Adrenal gland (tissue), 12 donors: ENCODE measurements around the gene PYM1. TPM values are rescaled to one million over a fixed set of nuclear protein-coding genes. Genes with fewer than 3 reads are reported as not detected.

Experiments used
- DNase-seq, 7 donors: peaks; one replicate each; pipeline ENCODE4 v3.0.0-alpha.2; 2019 to 2020
- H3K27ac ChIP-seq, 5 donors: fragments of 200-600 bp; sonication (generic) in 4 of 5; 1 replicate in 3 of 5; 2 replicates in 2 of 5; pipeline versions ENCODE4 v1.5.1 to v1.8.0; 2016 to 2020; ENCODE audit warnings: mild to moderate bottlenecking in 1 of 5
- H3K27me3 ChIP-seq: fragments of 200-600 bp; 2 replicates; pipeline ENCODE4 v1.8.0; 2021
- H3K36me3 ChIP-seq, 2 donors: fragments of 200-600 bp; replicated peaks in 1 of 2; 1 replicate in 1 of 2; 2 replicates in 1 of 2; pipeline versions ENCODE4 v1.5.1 to v1.8.0; 2018 to 2022
- H3K4me1 ChIP-seq, 2 donors: fragments of 200-600 bp; replicated peaks in 1 of 2; 1 replicate in 1 of 2; 2 replicates in 1 of 2; pipeline versions ENCODE4 v1.5.1 to v1.8.0; 2018 to 2021
- H3K4me3 ChIP-seq, 4 donors: fragments of 200-600 bp; sonication (generic) in 3 of 4; one replicate each; pipeline ENCODE4 v1.5.1; 2016 to 2018
- H3K9me3 ChIP-seq, 3 donors: fragments of 200-600 bp; sonication (generic) in 1 of 3; replicated peaks in 1 of 3; 1 replicate in 2 of 3; 2 replicates in 1 of 3; pipeline versions ENCODE4 v1.5.1 to v1.8.0; 2016 to 2021
- CTCF ChIP-seq, 6 experiments: fragments of 450-650 bp in 4 of 6; fragments of 200-600 bp in 2 of 6; sonication (generic) in 1 of 6; IDR thresholded peaks; 1 replicate in 5 of 6; 2 replicates in 1 of 6; pipeline versions ENCODE4 v1.5.1 to v1.8.0; 2016 to 2021; ENCODE audit warnings: antibody characterized with exemption in 6 of 6, mild to moderate bottlenecking in 2 of 6, moderate library complexity in 1 of 6
- POLR2A ChIP-seq, 2 donors: fragments of 450-650 bp; IDR thresholded peaks; one replicate each; pipeline ENCODE4 v1.6.1; 2017; ENCODE audit warnings: antibody characterized with exemption in 2 of 2, mild to moderate bottlenecking in 2 of 2, moderate library complexity in 1 of 2
- WGBS, 4 donors: extraction: QIAGEN DNeasy Blood & Tissue Kit in 2 of 4; methylation state at CpG; one replicate each; pipeline versions ENCODE4 v1.1.5 to v1.1.7; 2013 to 2017; 5-methylcytosine and 5-hydroxymethylcytosine counted together
- intact Hi-C, 2 donors: fragments of 100-400 bp; cut with DNase I; formaldehyde crosslinking; loops; one replicate each; pipeline versions ENCODE4 v1.14.1 to v1.15.0; 2022 to 2023
- polyA plus RNA-seq, 3 donors: library from polyadenylated mRNA; stranded (reverse); fragments of 200-250 nt in 2 of 3; fragments of 350-450 nt in 1 of 3; fragmentation: Illumina TruSeq in 1 of 3; extraction: RNeasy Lipid Tissue Mini Kit (QIAGEN cat#74804) in 1 of 3; gene quantifications; one replicate each; pipeline ENCODE4 v1.2.3, GENCODE V29; 2013 to 2014
- total RNA-seq, 9 donors: library from RNA; depleted of rRNA in 4 of 9; stranded (reverse); fragments of >200 nt in 4 of 9; fragments of 120-200 nt in 1 of 9; fragmentation: NEBNext Ultra II Directional in 1 of 9; extraction: Animal tissue kit (Norgen Biotek cat#: 25700) in 1 of 9; gene quantifications; one replicate each; pipeline versions ENCODE4 v1.1.0 to v1.2.4, GENCODE V29; 2013 to 2023
- donor health status: healthy with polysubstance abuse.
- donor health status: Bipolar disorder and iron deficiency.
- donor health status: DM: yes; HTN: yes; CAD: no.
- donor health status: DM: no; HTN: no; CAD: no.
- donor health status: DM: no; HTN: no; CAD: no.
- donor health status: DM: yes; HTN: yes; CAD: no.

PYM1 gene
- total and polyA plus RNA-seq, 12 donors, result 32.1 to 60.9 (median 43.5) TPM

- H3K27me3 ChIP-seq, result no peaks in the 10 kb centered on the region
- H3K4me1 ChIP-seq, result no peaks in the 10 kb centered on the region
- intact Hi-C loops, result no loop called here
- no peak for TF ChIP-seq POLR2A (IDR thresholded peaks at IDR 0.05)
- no peak for TF ChIP-seq CTCF (IDR thresholded peaks at IDR 0.05)
- no peaks in the 10 kb centered on the region for H3K36me3 ChIP-seq
- DNase-seq, result no peak
- H3K27ac ChIP-seq, result no peak overlapping the region
- no peaks in the 10 kb centered on the region for H3K9me3 ChIP-seq
- no peak overlapping the region for H3K4me3 ChIP-seq
Observed at GRCh38 chr12:55862286-55862685, 65.4 kb downstream of the PYM1 start.

GRCh38 chr12:55861871-55862270, 65.8 kb downstream of the PYM1 start:
- Histone ChIP-seq H3K27me3 (no peaks in the 10 kb centered on the region), H3K4me3 (no peak overlapping the region), H3K27ac (no peak overlapping the region), H3K9me3 (no peaks in the 10 kb centered on the region), H3K4me1 (no peaks in the 10 kb centered on the region), H3K36me3 (no peaks in the 10 kb centered on the region)
- 83 to 90% (median 85%) methylated on average over 3 of the region's 3 CpGs for WGBS, 4 donors
- intact Hi-C loops, result no loop called here
- no peak for DNase-seq
- TF ChIP-seq POLR2A (IDR thresholded peaks at IDR 0.05) (no peak), CTCF (IDR thresholded peaks at IDR 0.05) (no peak)

GRCh38 chr12:55861396-55861795, 66.3 kb downstream of the PYM1 start:
- TF ChIP-seq POLR2A (IDR thresholded peaks at IDR 0.05), result no peak
- TF ChIP-seq CTCF (IDR thresholded peaks at IDR 0.05), result no peak
- no peaks in the 10 kb centered on the region for H3K9me3 ChIP-seq
- H3K27ac ChIP-seq, result no peak overlapping the region
- no peaks in the 10 kb centered on the region for H3K36me3 ChIP-seq
- no peak overlapping the region for H3K4me3 ChIP-seq
- H3K27me3 ChIP-seq, result no peaks in the 10 kb centered on the region
- H3K4me1 ChIP-seq, result no peaks in the 10 kb centered on the region
- 90 to 97% (median 92%) methylated on average over 8 of the region's 8 CpGs for WGBS, 4 donors
- no peak for DNase-seq
- intact Hi-C loops, result no loop called here

GRCh38 chr12:55852740-55853139, 75.0 kb downstream of the PYM1 start:
- no peaks in the 10 kb centered on the region for H3K36me3 ChIP-seq
- 30 to 55% (median 36%) methylated on average over 1 of the region's 1 CpG for WGBS, 4 donors
- TF ChIP-seq POLR2A (IDR thresholded peaks at IDR 0.05), result no peak
- no peak overlapping the region for H3K27ac ChIP-seq
- H3K9me3 ChIP-seq, result no peaks in the 10 kb centered on the region
- no peak overlapping the region for H3K4me3 ChIP-seq
- DNase-seq, result no peak
- H3K27me3 ChIP-seq, result no peaks in the 10 kb centered on the region
- H3K4me1 ChIP-seq, result peaks cover 0 to 11% of the 10 kb centered on the region in 2 donors
- intact Hi-C loops, result no loop called here

Other genes with a start within 250 kb of the PYM1 start
- gene ITGA7, start 220.0 kb downstream of the PYM1 start, total RNA-seq, result 10 to 100 TPM in 6 of 9 donors, 1 to 10 TPM in 3; 5.7 to 41.3 (median 14.6) TPM
- 10 to 100 TPM in 2 of 3 donors, 1 to 10 TPM in 1; 9.3 to 77.1 (median 53.6) TPM for gene ITGA7, start 220.0 kb downstream of the PYM1 start, polyA plus RNA-seq
- gene BLOC1S1, start 211.8 kb downstream of the PYM1 start, total RNA-seq, result 100 to 1,000 TPM; 180 to 304 (median 220) TPM
- 1,000 to 10,000 TPM in 1 of 3 donors, 100 to 1,000 TPM in 2; 188 to 1,005 (median 657) TPM for gene BLOC1S1, start 211.8 kb downstream of the PYM1 start, polyA plus RNA-seq
- gene RDH5, start 207.5 kb downstream of the PYM1 start, total RNA-seq, result 10 to 100 TPM in 1 of 9 donors, 1 to 10 TPM in 8; 1.9 to 25.7 (median 4.5) TPM
- gene RDH5, start 207.5 kb downstream of the PYM1 start, polyA plus RNA-seq, result 10 to 100 TPM in 2 of 3 donors, 1 to 10 TPM in 1; 2.7 to 41.4 (median 32.7) TPM
- gene CD63, start 198.9 kb downstream of the PYM1 start, total RNA-seq, result 1,000 to 10,000 TPM in 7 of 9 donors, 100 to 1,000 TPM in 2; 796 to 1,954 (median 1,283) TPM
- gene CD63, start 198.9 kb downstream of the PYM1 start, polyA plus RNA-seq, result 1,000 to 10,000 TPM; 1,798 to 2,350 (median 1,843) TPM
- 1 to 10 TPM; 3.3 to 8.3 (median 6.7) TPM for gene GDF11, start 184.8 kb downstream of the PYM1 start, total RNA-seq
- gene GDF11, start 184.8 kb downstream of the PYM1 start, polyA plus RNA-seq, result 1 to 10 TPM; 2.4 to 4.1 (median 3.8) TPM
- 100 to 1,000 TPM in 1 of 9 donors, 10 to 100 TPM in 8; 23.2 to 148 (median 56.0) TPM for gene SARNP, start 110.2 kb downstream of the PYM1 start, total RNA-seq
- 100 to 1,000 TPM; 113 to 131 (median 117) TPM for gene SARNP, start 110.2 kb downstream of the PYM1 start, polyA plus RNA-seq
- gene ORMDL2, start 109.9 kb downstream of the PYM1 start, total RNA-seq, result 10 to 100 TPM; 11.7 to 74.7 (median 26.3) TPM
- 10 to 100 TPM; 45.4 to 97.7 (median 68.6) TPM for gene ORMDL2, start 109.9 kb downstream of the PYM1 start, polyA plus RNA-seq
- 10 to 100 TPM; 26.3 to 50.0 (median 32.3) TPM for gene DNAJC14, start 98.3 kb downstream of the PYM1 start, total RNA-seq
- gene DNAJC14, start 98.3 kb downstream of the PYM1 start, polyA plus RNA-seq, result 10 to 100 TPM in 2 of 3 donors, 1 to 10 TPM in 1; 9.9 to 31.2 (median 12.4) TPM
- gene MMP19, start 85.0 kb downstream of the PYM1 start, total RNA-seq, result 10 to 100 TPM in 3 of 9 donors, 1 to 10 TPM in 5, under 1 TPM in 1; 0.89 to 17.3 (median 7.0) TPM
- 10 to 100 TPM in 2 of 3 donors, 1 to 10 TPM in 1; 8.0 to 15.8 (median 15.3) TPM for gene MMP19, start 85.0 kb downstream of the PYM1 start, polyA plus RNA-seq
- gene DGKA, start 3.3 kb upstream of the PYM1 start, total RNA-seq, result 100 to 1,000 TPM in 1 of 9 donors, 10 to 100 TPM in 8; 16.0 to 116 (median 31.9) TPM
- gene DGKA, start 3.3 kb upstream of the PYM1 start, polyA plus RNA-seq, result 10 to 100 TPM; 21.1 to 99.8 (median 66.2) TPM
- 1 to 10 TPM in 5 of 9 donors, under 1 TPM in 3, not detected in 1; 0.35 to 3.8 (median 1.3) TPM for gene PMEL, start 38.1 kb upstream of the PYM1 start, total RNA-seq
- 1 to 10 TPM in 2 of 3 donors, under 1 TPM in 1; 0.77 to 1.5 (median 1.0) TPM for gene PMEL, start 38.1 kb upstream of the PYM1 start, polyA plus RNA-seq
- gene CDK2, start 38.9 kb upstream of the PYM1 start, total RNA-seq, result 10 to 100 TPM in 8 of 9 donors, 1 to 10 TPM in 1; 6.3 to 30.6 (median 18.7) TPM
- 10 to 100 TPM in 1 of 3 donors, 1 to 10 TPM in 2; 6.0 to 16.5 (median 9.2) TPM for gene CDK2, start 38.9 kb upstream of the PYM1 start, polyA plus RNA-seq
- gene RAB5B, start 46.2 kb upstream of the PYM1 start, total RNA-seq, result 100 to 1,000 TPM in 5 of 9 donors, 10 to 100 TPM in 4; 77.6 to 134 (median 112) TPM
- gene RAB5B, start 46.2 kb upstream of the PYM1 start, polyA plus RNA-seq, result 100 to 1,000 TPM in 1 of 3 donors, 10 to 100 TPM in 2; 34.4 to 137 (median 43.6) TPM
- 10 to 100 TPM; 49.3 to 72.6 (median 56.6) TPM for gene SUOX, start 69.4 kb upstream of the PYM1 start, total RNA-seq
- 10 to 100 TPM; 27.7 to 49.7 (median 37.1) TPM for gene SUOX, start 69.4 kb upstream of the PYM1 start, polyA plus RNA-seq
- 10 to 100 TPM in 6 of 9 donors, 1 to 10 TPM in 3; 6.0 to 34.0 (median 13.3) TPM for gene IKZF4, start 93.1 kb upstream of the PYM1 start, total RNA-seq
- 10 to 100 TPM in 1 of 3 donors, 1 to 10 TPM in 2; 5.7 to 10.3 (median 6.4) TPM for gene IKZF4, start 93.1 kb upstream of the PYM1 start, polyA plus RNA-seq
- gene RPS26, start 114.0 kb upstream of the PYM1 start, total RNA-seq, result 1,000 to 10,000 TPM in 3 of 9 donors, 100 to 1,000 TPM in 3, 10 to 100 TPM in 3; 76.7 to 2,374 (median 441) TPM
- gene RPS26, start 114.0 kb upstream of the PYM1 start, polyA plus RNA-seq, result 1,000 to 10,000 TPM; 1,149 to 1,897 (median 1,249) TPM
- gene ERBB3, start 152.3 kb upstream of the PYM1 start, total RNA-seq, result 10 to 100 TPM in 1 of 9 donors, 1 to 10 TPM in 8; 1.3 to 25.7 (median 1.6) TPM
- 1 to 10 TPM; 1.9 to 5.0 (median 2.6) TPM for gene ERBB3, start 152.3 kb upstream of the PYM1 start, polyA plus RNA-seq
- gene PA2G4, start 176.7 kb upstream of the PYM1 start, total RNA-seq, result 100 to 1,000 TPM in 5 of 9 donors, 10 to 100 TPM in 4; 64.1 to 129 (median 106) TPM
- 100 to 1,000 TPM in 2 of 3 donors, 10 to 100 TPM in 1; 83.3 to 252 (median 106) TPM for gene PA2G4, start 176.7 kb upstream of the PYM1 start, polyA plus RNA-seq
- gene RPL41, start 188.7 kb upstream of the PYM1 start, total RNA-seq, result 1,000 to 10,000 TPM; 1,635 to 5,801 (median 3,259) TPM
- 1,000 to 10,000 TPM; 2,153 to 6,204 (median 2,446) TPM for gene RPL41, start 188.7 kb upstream of the PYM1 start, polyA plus RNA-seq
- 10 to 100 TPM in 3 of 9 donors, 1 to 10 TPM in 6; 4.3 to 15.0 (median 8.4) TPM for gene ZC3H10, start 190.4 kb upstream of the PYM1 start, total RNA-seq
- gene ZC3H10, start 190.4 kb upstream of the PYM1 start, polyA plus RNA-seq, result 1 to 10 TPM; 2.2 to 5.5 (median 5.0) TPM
- gene ESYT1, start 200.4 kb upstream of the PYM1 start, total RNA-seq, result 100 to 1,000 TPM in 7 of 9 donors, 10 to 100 TPM in 2; 26.3 to 156 (median 125) TPM
- gene ESYT1, start 200.4 kb upstream of the PYM1 start, polyA plus RNA-seq, result 100 to 1,000 TPM in 1 of 3 donors, 10 to 100 TPM in 2; 27.2 to 103 (median 35.4) TPM
- gene MYL6B, start 224.7 kb upstream of the PYM1 start, total RNA-seq, result 10 to 100 TPM; 28.0 to 89.3 (median 66.8) TPM
- 100 to 1,000 TPM in 2 of 3 donors, 10 to 100 TPM in 1; 33.4 to 129 (median 118) TPM for gene MYL6B, start 224.7 kb upstream of the PYM1 start, polyA plus RNA-seq
- gene MYL6, start 230.5 kb upstream of the PYM1 start, total RNA-seq, result 1,000 to 10,000 TPM; 1,276 to 2,410 (median 1,576) TPM
- 1,000 to 10,000 TPM; 1,464 to 3,646 (median 1,841) TPM for gene MYL6, start 230.5 kb upstream of the PYM1 start, polyA plus RNA-seq